ENCODE measurements around the gene GSTM4.
"Not testable (repeated sequence)": the region's sequence is repeated elsewhere in the genome, so short reads cannot be mapped to it uniquely, and the experiment has no call there.

GSTM4 gene

GRCh38 chr1:109639841-109640184 lies 16.1 kb upstream of the GSTM4 start:
- DNase-seq, result no peak

GRCh38 chr1:109640285-109640865 lies 15.5 kb upstream of the GSTM4 start:
- DNase-seq, result peak; percentile 93

DNA sequence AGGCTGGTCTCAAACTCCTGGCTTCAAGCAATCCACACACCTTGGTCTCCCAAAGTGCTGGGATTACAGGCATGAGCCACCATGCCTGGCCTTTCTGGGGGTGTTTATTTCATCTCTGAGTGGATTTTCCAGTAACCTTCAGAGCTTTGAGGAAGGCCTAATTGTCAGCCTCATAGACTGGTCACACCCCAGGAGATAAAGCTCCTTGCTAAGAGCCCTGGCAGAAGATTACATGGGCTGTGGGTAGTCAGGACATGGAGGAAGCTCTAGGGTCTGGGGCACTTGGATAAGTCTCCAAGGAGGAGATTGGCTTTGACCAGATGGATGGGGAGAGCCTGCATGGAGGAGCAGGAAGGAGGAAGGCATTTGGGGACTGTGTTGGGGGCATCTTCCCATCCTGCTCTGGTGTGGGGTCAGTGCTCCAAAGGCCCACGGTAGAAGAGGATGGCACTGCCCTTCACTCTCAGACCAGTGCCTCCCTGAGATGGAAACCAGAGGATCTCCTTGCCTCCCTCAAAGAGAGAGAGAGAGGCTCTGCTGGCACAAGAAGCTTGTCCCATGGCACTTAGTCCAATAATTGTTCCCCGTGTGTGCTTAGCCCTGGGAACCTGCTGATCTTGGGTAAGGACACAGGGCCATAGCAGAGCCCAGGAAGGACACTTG lies 14.7 kb upstream of the GSTM4 start:
- DNase-seq, result no peak

DNA sequence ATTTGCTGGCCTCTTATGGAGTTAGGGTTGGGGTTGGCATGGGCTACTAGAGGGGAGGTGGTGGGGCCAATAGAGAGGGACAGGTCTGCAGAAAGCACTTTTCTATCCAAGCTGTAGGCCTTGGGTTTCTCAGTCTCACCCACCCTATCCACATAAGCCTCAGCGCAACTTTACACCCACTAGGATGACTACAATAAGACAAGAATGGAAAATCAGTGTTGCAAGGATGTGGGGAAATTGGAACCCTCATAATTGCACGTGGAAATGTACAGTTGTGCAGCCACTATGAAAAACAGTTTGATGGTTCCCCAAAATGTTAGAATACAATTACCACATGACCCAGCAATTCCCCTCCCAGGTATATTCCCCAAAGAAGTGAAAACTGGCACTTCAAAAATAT lies 14.0 kb upstream of the GSTM4 start:
- DNase-seq, result no peak

- no peak for DNase-seq
Measured at GRCh38 chr1:109642626-109643025, 13.3 kb upstream of the GSTM4 start.

GRCh38 chr1:109643385-109644230 lies 12.3 kb upstream of the GSTM4 start:
- DNase-seq, result peak; percentile 90

DNA sequence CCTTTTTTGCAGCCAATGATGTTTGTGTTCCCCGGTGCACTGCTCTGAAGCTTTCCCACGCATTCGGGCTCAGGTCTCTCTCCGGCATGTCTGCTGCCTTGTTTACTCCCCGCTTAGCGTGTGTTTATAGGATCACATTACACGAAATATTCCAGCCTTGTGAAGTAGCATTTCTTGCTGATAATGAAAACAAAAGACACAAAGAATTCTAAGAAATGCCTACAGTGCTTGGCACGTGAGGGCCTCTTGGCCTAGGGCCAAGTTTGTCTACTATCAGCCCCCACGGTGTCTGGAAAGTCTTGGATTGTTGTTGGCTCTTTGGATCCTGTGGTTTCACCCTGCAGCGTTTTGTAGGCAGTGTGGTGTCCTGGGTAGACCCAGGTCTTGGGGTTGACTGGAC lies 11.2 kb upstream of the GSTM4 start:
- DNase-seq, result no peak

- DNase-seq, result no peak
Measured at GRCh38 chr1:109649491-109649914, 6.4 kb upstream of the GSTM4 start.

- DNase-seq, result no peak
Measured at GRCh38 chr1:109650609-109651008, 5.3 kb upstream of the GSTM4 start.

DNA sequence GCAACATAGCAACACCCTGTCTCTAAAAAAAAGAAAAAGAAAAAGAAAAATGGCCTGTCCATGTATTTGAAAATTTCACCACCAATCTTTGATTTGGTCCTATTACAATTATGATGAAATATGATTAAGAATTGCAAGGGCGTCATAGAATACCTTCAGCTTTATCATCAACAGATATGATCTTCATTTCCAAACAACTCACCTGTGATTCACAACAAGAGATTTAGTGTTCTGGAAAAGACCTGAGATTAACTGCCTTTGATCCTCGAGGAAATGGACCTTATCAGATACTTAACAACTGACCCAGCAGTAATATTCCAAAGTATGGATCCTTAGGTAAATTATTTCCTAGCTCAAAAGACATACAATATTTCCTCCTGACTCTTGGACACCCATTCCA lies 3.5 kb upstream of the GSTM4 start:
- no peak for DNase-seq

- DNase-seq, result no peak
Measured at GRCh38 chr1:109653306-109653705, 2.6 kb upstream of the GSTM4 start.

- no peak for DNase-seq
Measured at GRCh38 chr1:109654519-109654918, 1.4 kb upstream of the GSTM4 start.

- no peak for DNase-seq
Measured at GRCh38 chr1:109657395-109657794, 1.5 kb downstream of the GSTM4 start.

GRCh38 chr1:109657970-109658369 lies 2.1 kb downstream of the GSTM4 start:
- DNase-seq, result no peak

DNA sequence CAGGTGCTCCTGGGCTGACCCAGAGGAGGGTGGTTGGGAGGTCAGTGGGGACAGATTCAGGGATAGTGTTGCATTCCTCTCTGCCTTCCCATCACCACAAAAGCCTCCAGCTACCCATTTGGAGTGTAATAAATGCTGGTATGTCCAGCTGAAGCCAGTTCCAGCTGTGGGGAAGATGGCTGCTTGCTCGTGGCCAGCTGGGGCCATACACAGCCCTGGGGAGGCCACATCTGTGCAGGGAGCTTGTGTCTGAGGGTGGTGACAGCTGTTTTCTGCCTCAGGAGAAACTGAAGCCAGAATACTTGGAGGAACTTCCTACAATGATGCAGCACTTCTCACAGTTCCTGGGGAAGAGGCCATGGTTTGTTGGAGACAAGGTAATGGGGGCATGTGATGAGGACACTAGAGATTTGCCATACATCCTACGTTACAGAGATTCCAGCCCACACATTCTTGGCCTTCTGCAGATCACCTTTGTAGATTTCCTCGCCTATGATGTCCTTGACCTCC lies 2.7 kb downstream of the GSTM4 start:
- no peak for DNase-seq

DNA sequence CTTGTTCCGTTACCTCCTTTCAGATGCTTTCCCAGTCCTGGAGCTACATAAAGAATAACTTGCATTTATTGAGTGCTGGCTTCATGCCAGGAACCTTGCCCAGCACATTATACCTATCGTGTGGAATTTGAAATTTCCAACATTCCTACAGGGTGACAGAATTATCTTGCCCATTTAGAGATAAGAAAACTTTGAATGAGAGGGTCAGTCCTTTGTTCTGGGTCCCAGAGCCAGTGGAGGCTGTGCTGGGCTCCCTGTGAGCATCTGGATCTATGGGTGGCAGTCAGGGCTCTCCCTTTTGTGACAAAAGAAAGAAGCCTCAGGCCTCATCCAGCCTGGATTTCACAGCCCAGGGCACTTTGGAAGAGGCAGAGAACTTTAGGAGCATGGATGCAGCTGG lies 3.2 kb downstream of the GSTM4 start:
- no peak for DNase-seq

- no peak for DNase-seq
Measured at GRCh38 chr1:109659997-109660690, 4.2 kb downstream of the GSTM4 start.

DNA sequence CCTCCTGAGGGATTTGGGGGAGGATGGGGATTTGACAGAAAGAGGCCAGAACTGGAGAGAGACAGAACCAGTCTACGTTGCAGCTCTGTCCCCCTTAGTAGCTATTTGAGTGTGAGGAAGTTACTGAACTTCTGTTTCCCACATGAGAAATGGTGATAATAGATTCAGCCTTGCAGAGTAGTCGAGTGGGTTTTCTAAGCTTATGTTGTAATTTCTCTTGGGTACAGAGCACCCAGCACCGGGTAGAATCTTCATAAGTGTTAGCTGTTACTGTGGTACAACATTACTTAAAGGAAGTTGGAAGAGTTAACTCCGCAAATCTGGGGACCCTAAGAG lies 4.8 kb downstream of the GSTM4 start:
- DNase-seq, result not testable (repeated sequence)

- no peak for DNase-seq
Measured at GRCh38 chr1:109661391-109661790, 5.5 kb downstream of the GSTM4 start.

DNA sequence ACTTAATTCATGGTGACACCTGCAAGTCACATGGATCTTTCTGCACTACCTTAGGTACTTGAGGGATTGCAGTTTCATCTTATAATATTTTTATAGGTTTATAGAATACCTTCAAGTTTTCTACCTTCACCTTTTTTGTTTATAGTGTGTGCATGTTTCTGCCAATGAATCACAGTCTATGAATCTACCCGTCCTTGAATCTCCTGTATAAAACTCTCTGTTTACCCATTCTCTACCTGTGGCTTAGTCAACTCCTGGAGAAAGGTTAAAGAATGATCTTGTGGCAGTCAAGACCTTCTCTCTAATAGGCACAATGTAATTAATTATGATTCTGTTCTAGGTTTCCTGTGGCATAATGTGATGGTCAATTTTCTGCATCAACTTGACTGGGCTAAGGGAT lies 8.8 kb downstream of the GSTM4 start:
- DNase-seq, result no peak

DNA sequence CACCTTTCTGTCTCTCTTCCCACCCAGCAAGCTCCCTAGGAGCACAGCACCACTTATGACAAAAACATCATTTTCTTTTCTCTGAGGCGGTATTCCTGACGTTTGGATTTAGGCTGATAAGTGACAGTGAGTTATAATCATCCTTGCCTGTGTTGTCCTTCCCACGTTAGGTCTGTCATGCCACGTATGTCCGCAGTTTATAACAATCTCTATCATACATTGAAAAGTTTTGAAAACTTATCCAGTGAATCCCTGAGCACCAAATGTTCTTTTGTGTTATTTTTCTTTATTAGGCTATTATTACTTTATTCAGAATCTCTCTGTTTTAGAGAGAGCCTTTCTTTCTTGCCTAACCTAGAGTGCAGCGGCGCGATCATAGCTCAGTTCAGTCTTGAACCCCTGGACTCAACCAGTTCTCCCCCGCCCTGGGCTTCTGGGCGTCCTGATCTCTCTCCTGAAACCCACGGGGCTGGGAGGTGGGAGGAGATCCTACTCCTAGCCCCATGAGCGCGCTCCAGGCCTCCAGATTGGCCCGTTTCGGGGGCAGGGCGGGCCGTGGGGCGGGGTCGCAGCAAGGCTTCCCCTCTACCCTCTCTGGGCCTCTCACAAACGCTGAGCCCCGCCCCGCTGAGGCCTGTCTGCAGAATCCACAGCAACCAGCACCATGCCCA lies 11.7 kb downstream of the GSTM4 start, which contains the start of gene GSTM2:
GSTM2 (plus strand) TSS at position 606 of the 671 bp plus-strand sequence; CDS start at position 665, 59 bp downstream.
- peak; percentile 84 for DNase-seq

DNA sequence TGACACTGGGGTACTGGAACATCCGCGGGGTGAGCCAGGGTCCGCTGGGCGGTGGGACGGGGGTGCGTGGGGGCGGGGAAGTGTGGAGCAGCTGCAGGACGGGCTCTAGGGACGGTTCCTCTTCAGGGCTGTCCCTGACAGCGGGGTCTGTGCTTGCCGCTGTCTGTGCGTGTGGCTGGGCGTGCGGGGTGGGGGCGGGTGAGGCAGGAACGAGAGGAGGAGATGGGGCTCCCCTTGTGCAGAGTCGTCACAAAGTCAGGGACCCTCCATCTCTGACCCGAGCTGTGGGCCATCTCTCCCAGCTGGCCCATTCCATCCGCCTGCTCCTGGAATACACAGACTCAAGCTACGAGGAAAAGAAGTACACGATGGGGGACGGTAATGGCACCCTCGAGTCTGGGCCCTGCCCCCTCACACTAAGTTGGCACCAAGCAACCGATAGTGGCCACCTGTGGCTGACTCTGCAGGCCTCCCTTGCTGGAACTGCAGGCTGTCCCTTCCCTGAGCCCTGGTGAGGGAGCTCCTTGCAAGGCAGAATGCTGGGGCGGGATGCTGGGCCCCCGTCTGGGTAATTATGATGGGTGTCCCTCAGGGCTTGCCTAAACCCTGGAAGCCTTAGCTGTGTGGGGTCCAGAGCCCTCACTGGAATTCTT lies 12.3 kb downstream of the GSTM4 start:
- DNase-seq, result no peak

Measured in activated naive CD4-positive, alpha-beta T cell treated with Interleukin-2 at 50 U/mL for 16 hours (primary cell).